Stimulated activated CD8-positive, alpha-beta memory T cell treated with anti-CD3 and anti-CD28 coated beads, Interleukin-7, amount 100 ng/mL, for 48 hours (primary cell): ENCODE data around the gene DOK4.
A peak's percentile ranks its signal among the peaks of the same experiment; 100 is the strongest.

Experiments used
- DNase-seq, 2 donors: peaks; one replicate each; pipeline ENCODE4 v3.0.0-alpha.2; 2020; ENCODE audit warnings: low read depth in 1 of 2; ENCODE audit errors: extremely low read depth in 1 of 2

DOK4 gene

DNA sequence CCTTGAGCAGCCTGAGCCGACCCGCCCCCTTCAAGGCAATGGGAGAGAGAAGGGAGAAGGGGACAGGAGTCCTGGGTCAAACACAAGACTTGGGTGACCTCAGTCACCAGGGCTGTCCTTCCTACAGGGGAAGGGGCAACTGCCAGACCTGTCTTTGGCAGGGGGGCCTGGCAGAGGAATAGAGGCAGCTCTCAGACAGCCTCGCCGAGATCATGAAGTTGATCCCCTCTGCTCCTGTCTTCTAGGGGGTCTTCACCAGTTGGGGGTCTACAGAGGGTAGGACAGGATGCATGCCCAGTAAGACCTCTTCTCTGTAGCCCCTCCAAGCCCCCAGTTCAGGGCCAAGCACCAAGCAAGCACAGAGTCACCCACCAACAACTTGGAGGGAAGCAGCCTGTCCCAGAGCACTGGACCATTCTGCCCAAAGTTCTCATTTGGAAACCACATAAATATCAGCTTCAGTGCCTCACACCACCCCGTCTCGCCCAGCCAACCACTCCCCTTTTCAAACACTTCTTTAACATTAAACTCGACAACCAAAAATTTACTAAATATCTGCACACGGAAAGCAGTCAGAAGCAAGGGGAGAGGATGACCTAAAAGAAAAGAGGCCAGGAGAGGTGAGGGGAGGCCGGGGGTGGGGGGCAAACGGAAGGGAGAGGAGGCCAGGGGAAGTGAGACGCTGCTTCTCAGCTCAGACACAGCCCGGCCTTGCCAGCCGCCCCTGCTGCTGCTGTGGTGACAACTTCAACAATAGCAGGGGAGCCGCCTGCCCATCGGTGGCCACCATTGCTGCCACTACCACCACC lies 7.7 kb downstream of the DOK4 start:
- DNase-seq: no peak

DNA sequence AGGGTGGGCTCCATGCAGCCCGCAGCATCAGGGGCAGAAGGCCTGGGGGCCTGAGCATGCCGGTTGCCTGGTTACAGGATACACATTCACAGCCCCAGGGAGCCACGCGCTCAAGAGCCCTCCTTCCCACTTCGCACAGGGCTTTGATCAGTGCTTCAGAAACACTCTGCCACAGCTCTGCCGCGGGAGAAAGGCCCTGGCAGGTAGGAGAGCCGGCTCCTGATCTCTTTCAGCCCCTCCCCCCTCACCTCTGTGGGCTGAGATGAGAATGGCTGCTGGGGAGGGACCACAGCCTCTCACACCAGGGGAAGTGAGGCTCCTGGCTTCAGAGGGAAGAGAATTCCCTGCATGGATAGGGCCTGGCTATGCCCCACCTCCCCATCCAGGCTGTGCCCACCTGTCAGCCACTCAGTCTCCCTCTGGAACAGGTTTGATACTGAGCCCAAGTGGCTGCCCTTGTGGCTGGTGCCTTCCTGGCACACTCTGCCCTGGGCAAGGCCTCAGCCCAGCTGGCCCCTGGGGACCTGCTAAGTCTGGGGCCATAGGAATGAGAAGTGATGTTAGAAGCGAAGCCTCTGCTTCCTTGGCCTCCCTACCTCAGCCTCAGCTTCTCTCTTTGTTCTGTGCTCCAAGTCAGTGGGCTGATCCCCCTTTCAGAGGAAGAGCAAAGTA lies 8.6 kb downstream of the DOK4 start:
- DNase-seq: no peak

- no peak for DNase-seq
These were observed 9.5 kb downstream of the DOK4 start for GRCh38 chr16:57476546-57477410.

- peak; percentile 65 to 77 for DNase-seq
These were observed 10.5 kb downstream of the DOK4 start for GRCh38 chr16:57475711-57476339.

DNA sequence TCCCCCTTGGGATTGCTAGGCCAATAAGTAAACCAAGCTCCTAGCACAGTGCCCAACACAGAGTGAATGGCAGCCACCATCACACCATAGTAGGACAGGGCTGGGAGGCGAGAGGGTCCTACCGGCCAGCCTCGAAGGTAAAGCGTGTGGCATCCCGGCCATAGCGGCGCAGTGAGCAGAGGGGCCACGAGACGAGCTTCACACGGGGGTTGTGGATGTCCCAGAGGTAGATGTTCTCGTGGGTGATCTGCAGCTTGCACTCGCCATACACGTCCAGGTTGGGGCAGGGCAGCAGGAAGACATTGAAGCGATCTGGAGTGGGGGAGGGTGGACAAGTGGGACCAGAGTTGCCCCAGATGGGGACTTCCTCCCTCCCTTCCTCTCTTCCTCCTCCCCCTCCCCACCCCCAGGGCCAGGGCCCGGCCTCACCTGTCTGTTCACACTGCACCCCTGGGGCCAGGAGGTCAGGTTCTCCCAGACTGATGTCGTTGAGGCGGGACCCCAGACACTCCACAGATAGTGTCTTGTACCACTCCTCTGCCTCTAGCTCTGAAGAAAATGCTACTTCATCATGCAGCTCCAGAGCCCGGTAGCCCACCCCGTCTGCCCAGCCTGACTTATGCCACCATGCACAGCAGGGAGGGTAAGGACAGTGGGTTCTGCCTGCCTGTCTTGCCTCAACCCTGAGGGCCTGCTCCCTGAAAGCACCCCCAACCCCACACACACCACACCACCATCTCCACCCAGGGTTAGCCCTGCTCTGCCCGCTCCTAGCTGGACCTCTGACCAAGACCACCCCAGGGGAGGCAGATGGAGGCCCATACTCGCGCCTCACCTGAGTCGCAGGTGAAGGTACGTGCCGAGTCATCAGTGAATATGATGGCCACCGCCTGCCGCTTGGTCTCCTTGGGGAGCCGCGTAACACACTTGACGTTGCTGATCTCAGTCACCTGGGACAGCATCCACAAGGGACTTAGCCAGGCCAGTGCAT lies 11.3 kb downstream of the DOK4 start:
- no peak for DNase-seq

- no peak for DNase-seq
These were observed 12.4 kb downstream of the DOK4 start for GRCh38 chr16:57473906-57474305.

DNA sequence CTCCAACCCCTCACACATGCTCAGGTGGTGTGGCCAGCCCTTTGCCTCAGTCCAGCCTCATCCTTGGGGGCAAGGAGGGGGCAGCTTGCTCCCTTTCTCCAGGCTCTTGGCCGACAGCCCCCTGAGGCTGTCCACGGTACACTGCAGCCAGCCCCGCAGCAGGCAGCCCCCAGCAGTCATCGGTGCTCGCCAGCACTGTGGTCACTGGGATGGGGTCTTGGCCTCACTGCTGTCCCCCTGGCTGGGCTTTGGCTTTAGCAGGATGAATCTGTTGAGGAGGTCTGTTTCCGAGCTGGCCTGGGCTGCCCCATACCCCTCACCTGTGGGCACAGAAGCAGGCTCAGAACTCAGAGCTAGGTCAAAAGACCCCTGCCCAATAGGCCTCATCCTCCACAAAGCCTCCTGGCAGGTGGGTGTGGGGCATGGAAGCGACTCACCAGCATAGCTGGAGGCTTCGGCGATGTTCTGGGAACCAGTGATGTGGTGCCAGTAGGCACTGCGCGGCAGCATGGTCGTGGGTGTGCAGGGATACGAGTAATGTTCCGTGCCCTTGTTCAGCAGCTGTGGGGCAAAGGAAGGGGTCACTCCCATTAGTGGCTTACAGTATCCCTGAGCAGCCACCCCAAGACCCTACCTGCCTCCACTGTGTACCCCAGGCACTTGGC lies 13.0 kb downstream of the DOK4 start:
- DNase-seq: no peak

DNA sequence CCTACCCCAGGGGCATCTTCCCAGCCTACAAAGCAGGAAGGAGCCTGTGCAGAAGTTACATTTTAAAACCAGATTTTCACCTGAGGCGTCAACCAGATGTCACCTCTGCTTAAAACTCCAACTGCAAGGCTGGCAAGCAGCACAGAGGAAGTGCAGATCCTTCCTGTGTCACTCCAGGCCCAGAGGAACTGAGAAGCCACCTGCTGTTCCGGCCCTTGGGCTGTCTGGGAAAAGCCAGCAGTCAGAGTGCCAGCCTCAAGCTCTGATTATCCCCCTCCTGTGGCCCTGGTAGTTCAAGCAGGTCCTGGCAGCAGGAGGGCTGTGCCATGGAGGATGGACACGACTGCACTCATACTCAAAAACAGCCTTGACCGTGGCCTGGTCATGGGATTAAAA lies 13.6 kb downstream of the DOK4 start:
- no peak for DNase-seq

- no peak for DNase-seq
These were observed 14.2 kb downstream of the DOK4 start for GRCh38 chr16:57471852-57472664.

- DNase-seq: no peak
These were observed 15.1 kb downstream of the DOK4 start for GRCh38 chr16:57471209-57471608.

- DNase-seq: no peak
These were observed 15.6 kb downstream of the DOK4 start for GRCh38 chr16:57470711-57471110.

GRCh38 chr16:57469917-57470470 lies 16.3 kb downstream of the DOK4 start:
- DNase-seq: no peak

DNA sequence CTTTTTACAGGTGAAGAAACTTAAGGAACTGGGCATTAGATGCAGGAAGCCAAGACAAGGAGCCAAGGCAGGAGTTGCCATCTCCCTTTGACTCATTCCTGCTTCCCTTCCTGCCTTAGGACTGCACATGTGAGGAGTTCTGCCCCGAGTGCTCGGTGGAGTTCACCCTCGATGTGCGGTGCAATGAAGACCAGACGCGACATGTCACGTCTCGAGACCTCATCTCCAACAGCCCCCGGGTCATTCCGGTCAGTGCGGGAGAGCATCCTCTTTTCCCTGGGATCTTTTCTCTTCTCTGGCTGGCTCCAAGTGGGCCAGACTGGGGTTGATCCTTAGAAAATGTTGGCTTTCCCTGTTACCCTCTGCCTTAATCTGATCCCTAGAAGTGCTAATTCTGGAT lies 17.2 kb downstream of the DOK4 start:
- DNase-seq: no peak

GRCh38 chr16:57468346-57468745 lies 17.9 kb downstream of the DOK4 start:
- no peak for DNase-seq

- DNase-seq: no peak
These were observed 21.8 kb downstream of the DOK4 start for GRCh38 chr16:57464523-57464922.

- DNase-seq: no peak
These were observed 23.3 kb downstream of the DOK4 start for GRCh38 chr16:57462978-57463362.

- peak; percentile 82 to 86 for DNase-seq
These were observed 23.9 kb downstream of the DOK4 start, which contains the start of gene POLR2C for GRCh38 chr16:57462209-57462977. POLR2C (plus strand) TSS chr16:57462679; CDS start chr16:57462725, 46 bp downstream.
